ENCODE measurements around the gene NBAS.

GRCh38 chr2:15191789-15192188, 369.3 kb downstream of the NBAS start:
- TF ChIP-seq NR2F1 (conservative IDR thresholded peaks at IDR 0.05) (no peak), TAF1 (IDR thresholded peaks at IDR 0.05; ENCODE audit: borderline replicate concordance, low read depth, low read length) (no peak), POLR2A (IDR thresholded peaks at IDR 0.05; ENCODE audit: low read depth, low read length) (no peak)
- TF ChIP-seq, protein P1, sequence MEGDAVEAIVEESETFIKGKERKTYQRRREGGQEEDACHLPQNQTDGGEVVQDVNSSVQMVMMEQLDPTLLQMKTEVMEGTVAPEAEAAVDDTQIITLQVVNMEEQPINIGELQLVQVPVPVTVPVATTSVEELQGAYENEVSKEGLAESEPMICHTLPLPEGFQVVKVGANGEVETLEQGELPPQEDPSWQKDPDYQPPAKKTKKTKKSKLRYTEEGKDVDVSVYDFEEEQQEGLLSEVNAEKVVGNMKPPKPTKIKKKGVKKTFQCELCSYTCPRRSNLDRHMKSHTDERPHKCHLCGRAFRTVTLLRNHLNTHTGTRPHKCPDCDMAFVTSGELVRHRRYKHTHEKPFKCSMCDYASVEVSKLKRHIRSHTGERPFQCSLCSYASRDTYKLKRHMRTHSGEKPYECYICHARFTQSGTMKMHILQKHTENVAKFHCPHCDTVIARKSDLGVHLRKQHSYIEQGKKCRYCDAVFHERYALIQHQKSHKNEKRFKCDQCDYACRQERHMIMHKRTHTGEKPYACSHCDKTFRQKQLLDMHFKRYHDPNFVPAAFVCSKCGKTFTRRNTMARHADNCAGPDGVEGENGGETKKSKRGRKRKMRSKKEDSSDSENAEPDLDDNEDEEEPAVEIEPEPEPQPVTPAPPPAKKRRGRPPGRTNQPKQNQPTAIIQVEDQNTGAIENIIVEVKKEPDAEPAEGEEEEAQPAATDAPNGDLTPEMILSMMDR (IDR thresholded peaks at IDR 0.05 in 2 of 3, conservative IDR thresholded peaks at IDR 0.05 in 1 of 3; ENCODE audit: control insufficient read depth in 2 of 3, extremely low read depth in 1 of 3, insufficient read depth in 1 of 3, low read depth in 3 of 3, low read length in 3 of 3) = no peak

Data from GM12878 (cell line).